Midbrain (tissue), 1 donor: ENCODE results near the gene CDK1.

ENCODE experiments used
- DNase-seq: peaks from one replicate; lab custom pipeline; 2025; lab: John Stamatoyannopoulos, UW

The CDK1 gene

GRCh38 chr10:60778971-60779796, 906 bp downstream of the CDK1 start:
- DNase-seq = no peak

GRCh38 chr10:60781661-60782060, 3.4 kb downstream of the CDK1 start:
- no peak for DNase-seq

- no peak for DNase-seq
Measured at GRCh38 chr10:60784641-60785040, 6.4 kb downstream of the CDK1 start.

- DNase-seq = no peak
Measured at GRCh38 chr10:60788544-60788943, 10.3 kb downstream of the CDK1 start.

- no peak for DNase-seq
Measured at GRCh38 chr10:60789340-60789739, 11.1 kb downstream of the CDK1 start.

- no peak for DNase-seq
Measured at GRCh38 chr10:60794953-60795352, 16.7 kb downstream of the CDK1 start.

- DNase-seq = no peak
Measured at GRCh38 chr10:60795465-60796202, 17.4 kb downstream of the CDK1 start.

- DNase-seq = no peak
Measured at GRCh38 chr10:60796481-60796880, 18.2 kb downstream of the CDK1 start.

- no peak for DNase-seq
Measured at GRCh38 chr10:60797200-60797599, 18.9 kb downstream of the CDK1 start.

GRCh38 chr10:60798031-60798430, 19.8 kb downstream of the CDK1 start:
- no peak for DNase-seq

- no peak for DNase-seq
Measured at GRCh38 chr10:60798870-60799269, 20.6 kb downstream of the CDK1 start.

GRCh38 chr10:60799971-60800650, 21.8 kb downstream of the CDK1 start:
- no peak for DNase-seq

- no peak for DNase-seq
Measured at GRCh38 chr10:60800918-60801317, 22.6 kb downstream of the CDK1 start.

- DNase-seq = no peak
Measured at GRCh38 chr10:60801522-60801921, 23.2 kb downstream of the CDK1 start.

GRCh38 chr10:60803433-60803832, 25.2 kb downstream of the CDK1 start:
- no peak for DNase-seq

GRCh38 chr10:60803865-60804264, 25.6 kb downstream of the CDK1 start:
- DNase-seq = no peak

- DNase-seq = no peak
Measured at GRCh38 chr10:60806921-60807320, 28.6 kb downstream of the CDK1 start.

GRCh38 chr10:60807499-60807898, 29.2 kb downstream of the CDK1 start:
- DNase-seq = no peak

GRCh38 chr10:60808036-60808435, 29.8 kb downstream of the CDK1 start:
- no peak for DNase-seq

GRCh38 chr10:60809157-60809556, 30.9 kb downstream of the CDK1 start:
- DNase-seq = no peak

GRCh38 chr10:60810437-60811182, 32.3 kb downstream of the CDK1 start:
- peak; percentile 36 for DNase-seq
